ENCODE results near the gene RAB4A. TPM values are rescaled to one million over a fixed set of nuclear protein-coding genes. Genes with fewer than 3 reads are reported as not detected.

The RAB4A gene
- total and polyA plus RNA-seq, 3 donors from 2014 or later: 27.2 to 55.1 (median 30.2) TPM

DNA sequence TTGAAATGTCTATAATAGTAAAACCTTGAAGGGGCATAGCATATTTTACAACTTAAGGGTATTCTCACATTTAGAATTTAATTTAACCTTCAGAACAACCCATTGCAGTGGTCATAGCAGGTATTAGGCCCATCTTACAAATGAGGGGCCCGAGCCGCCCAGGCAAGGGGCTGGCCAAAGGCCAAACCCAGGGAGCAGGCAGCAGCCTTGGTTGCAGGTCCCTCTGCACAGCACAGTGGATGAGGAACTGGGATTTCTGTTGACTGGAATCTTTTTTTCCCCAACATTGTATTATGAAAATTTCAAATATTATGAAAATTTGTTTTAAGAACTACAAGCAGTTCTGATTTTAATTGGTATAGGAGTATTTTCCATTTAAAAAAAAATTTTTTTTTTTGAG, 38.8 kb downstream of the RAB4A start:
- DNase-seq: no peak
- no peaks in the 10 kb centered on the region for H3K36me3 ChIP-seq (ENCODE audit: low read depth, missing control alignments)
- no peak overlapping the region for H3K27ac ChIP-seq
- H3K27me3 ChIP-seq: no peaks in the 10 kb centered on the region
- TF ChIP-seq, protein P1, sequence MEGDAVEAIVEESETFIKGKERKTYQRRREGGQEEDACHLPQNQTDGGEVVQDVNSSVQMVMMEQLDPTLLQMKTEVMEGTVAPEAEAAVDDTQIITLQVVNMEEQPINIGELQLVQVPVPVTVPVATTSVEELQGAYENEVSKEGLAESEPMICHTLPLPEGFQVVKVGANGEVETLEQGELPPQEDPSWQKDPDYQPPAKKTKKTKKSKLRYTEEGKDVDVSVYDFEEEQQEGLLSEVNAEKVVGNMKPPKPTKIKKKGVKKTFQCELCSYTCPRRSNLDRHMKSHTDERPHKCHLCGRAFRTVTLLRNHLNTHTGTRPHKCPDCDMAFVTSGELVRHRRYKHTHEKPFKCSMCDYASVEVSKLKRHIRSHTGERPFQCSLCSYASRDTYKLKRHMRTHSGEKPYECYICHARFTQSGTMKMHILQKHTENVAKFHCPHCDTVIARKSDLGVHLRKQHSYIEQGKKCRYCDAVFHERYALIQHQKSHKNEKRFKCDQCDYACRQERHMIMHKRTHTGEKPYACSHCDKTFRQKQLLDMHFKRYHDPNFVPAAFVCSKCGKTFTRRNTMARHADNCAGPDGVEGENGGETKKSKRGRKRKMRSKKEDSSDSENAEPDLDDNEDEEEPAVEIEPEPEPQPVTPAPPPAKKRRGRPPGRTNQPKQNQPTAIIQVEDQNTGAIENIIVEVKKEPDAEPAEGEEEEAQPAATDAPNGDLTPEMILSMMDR (IDR thresholded peaks at IDR 0.05): no peak
- TF ChIP-seq POLR2A (IDR thresholded peaks at IDR 0.05): no peak
- intact Hi-C loops (cut with DNase I; ENCODE audit: low total_unique reads): loop anchor here (5.0 kb wide), 1 partner anchor 123 kb away; the partner anchor contains the start of gene ACTA1
- no peak overlapping the region for H3K4me3 ChIP-seq
- H3K9me3 ChIP-seq: no peaks in the 10 kb centered on the region
- H3K4me1 ChIP-seq: no peaks in the 10 kb centered on the region
- WGBS, 2 donors: 96 to 97% methylated on average over 2 of the region's 2 CpGs

DNA sequence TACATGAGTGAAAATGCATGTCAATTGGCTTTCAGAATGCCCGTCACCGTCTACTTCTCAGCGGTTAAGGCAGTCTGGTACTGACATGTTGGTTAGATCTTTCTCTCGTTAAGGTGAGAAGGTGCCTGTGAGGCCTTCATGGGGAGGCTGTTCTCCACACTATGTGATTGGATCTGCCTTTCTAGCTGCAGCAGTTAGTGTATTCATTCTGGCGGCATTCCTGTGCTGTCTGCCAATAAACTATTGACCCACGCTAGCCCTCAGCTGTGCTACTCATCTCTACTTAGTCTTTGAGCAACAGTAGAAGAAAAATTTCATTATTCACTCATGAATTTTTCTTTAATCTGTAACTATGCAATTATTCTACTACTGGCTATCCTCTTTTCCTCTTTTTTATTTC, 39.9 kb downstream of the RAB4A start:
- TF ChIP-seq, protein P1 (IDR thresholded peaks at IDR 0.05): no peak
- TF ChIP-seq POLR2A (IDR thresholded peaks at IDR 0.05): no peak
- intact Hi-C loops (cut with DNase I; ENCODE audit: low total_unique reads): no loop called here
- no peak overlapping the region for H3K4me3 ChIP-seq
- no peak overlapping the region for H3K27ac ChIP-seq
- no peak for DNase-seq
- no peaks in the 10 kb centered on the region for H3K4me1 ChIP-seq
- no peaks in the 10 kb centered on the region for H3K9me3 ChIP-seq
- H3K36me3 ChIP-seq (ENCODE audit: low read depth, missing control alignments): no peaks in the 10 kb centered on the region
- no peaks in the 10 kb centered on the region for H3K27me3 ChIP-seq
- WGBS, 2 donors: 81 to 83% methylated on average over 6 of the region's 6 CpGs

DNA sequence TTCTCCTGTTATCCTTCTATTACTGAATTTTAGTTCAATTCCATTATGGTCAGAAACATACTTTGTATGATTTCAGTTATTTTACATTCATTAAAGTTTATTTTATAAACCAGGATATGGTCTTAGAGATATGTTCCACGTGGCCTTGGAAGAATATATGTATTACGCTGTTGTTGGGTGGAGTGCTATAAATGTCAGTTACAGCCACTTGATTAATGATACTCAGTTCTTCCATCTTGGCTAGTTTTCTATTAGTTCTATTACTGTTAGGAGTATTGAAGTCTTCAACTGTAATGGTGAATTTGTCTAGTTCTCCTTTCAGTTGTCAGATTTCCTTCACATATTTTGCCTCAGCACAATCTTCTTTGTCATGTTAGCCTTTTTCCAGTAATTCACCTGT, 45.3 kb downstream of the RAB4A start:
- WGBS, 2 donors: 80 to 88% methylated on average over 2 of the region's 2 CpGs
- no peak for DNase-seq
- H3K27ac ChIP-seq: no peak overlapping the region
- H3K27me3 ChIP-seq: no peaks in the 10 kb centered on the region
- TF ChIP-seq POLR2A (IDR thresholded peaks at IDR 0.05): no peak
- TF ChIP-seq, protein P1 (IDR thresholded peaks at IDR 0.05): no peak
- no peaks in the 10 kb centered on the region for H3K4me1 ChIP-seq
- no peaks in the 10 kb centered on the region for H3K36me3 ChIP-seq (ENCODE audit: low read depth, missing control alignments)
- no peak overlapping the region for H3K4me3 ChIP-seq
- intact Hi-C loops (cut with DNase I; ENCODE audit: low total_unique reads): no loop called here
- no peaks in the 10 kb centered on the region for H3K9me3 ChIP-seq

DNA sequence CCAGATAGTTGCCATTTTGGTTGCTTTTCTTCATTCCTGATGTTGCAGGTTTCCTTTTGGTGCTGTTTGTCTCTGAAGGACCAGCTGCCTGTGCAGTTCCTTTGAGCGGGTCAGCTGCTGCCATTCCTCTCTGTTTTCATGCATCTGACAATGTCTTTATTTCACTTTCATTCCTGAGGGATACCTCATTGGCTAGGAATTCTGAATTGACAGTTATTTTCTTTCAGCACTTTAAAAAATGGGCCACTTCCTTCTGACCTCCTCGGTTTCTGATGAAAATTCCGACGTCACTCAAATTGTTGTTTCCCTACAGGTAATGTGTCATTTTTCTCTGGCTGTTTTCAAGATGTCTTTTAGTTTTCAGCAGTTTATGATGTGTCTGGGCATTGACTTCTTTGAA, 47.1 kb downstream of the RAB4A start:
- no peaks in the 10 kb centered on the region for H3K36me3 ChIP-seq (ENCODE audit: low read depth, missing control alignments)
- TF ChIP-seq POLR2A (IDR thresholded peaks at IDR 0.05): no peak
- TF ChIP-seq, protein P1 (IDR thresholded peaks at IDR 0.05): no peak
- no peak overlapping the region for H3K27ac ChIP-seq
- no peaks in the 10 kb centered on the region for H3K9me3 ChIP-seq
- H3K27me3 ChIP-seq: no peaks in the 10 kb centered on the region
- WGBS, 2 donors: 89 to 97% methylated on average over 4 of the region's 4 CpGs
- no peak for DNase-seq
- no peak overlapping the region for H3K4me3 ChIP-seq
- H3K4me1 ChIP-seq: no peaks in the 10 kb centered on the region
- intact Hi-C loops (cut with DNase I; ENCODE audit: low total_unique reads): no loop called here

DNA sequence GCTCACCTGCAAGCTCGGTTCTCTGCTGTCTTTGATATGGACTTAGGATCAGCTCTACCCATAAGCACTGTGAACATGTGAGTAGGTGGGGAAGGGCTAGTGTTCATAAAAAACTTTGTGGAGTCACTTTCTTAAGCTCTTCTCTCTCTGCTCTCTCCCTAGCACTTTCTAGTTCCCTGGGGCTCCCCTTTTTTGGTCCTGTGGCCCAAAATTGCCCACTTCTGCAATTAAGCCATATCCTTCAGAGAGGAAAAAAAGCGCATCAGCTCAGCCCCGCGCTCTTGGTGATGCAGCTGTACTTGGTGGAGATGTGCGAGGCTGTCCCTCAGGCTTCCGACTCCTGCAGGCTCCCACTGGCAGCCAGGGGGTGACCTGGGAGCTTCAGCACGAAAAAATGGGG, 48.6 kb downstream of the RAB4A start:
- Histone ChIP-seq H3K9me3 (no peaks in the 10 kb centered on the region), H3K27ac (no peak overlapping the region), H3K4me1 (no peaks in the 10 kb centered on the region), H3K4me3 (no peak overlapping the region), H3K27me3 (no peaks in the 10 kb centered on the region), H3K36me3 (ENCODE audit: low read depth, missing control alignments) (no peaks in the 10 kb centered on the region)
- WGBS, 2 donors: 94 to 95% methylated on average over 6 to 7 of the region's 7 CpGs
- TF ChIP-seq, protein P1 (IDR thresholded peaks at IDR 0.05): no peak
- no peak for TF ChIP-seq POLR2A (IDR thresholded peaks at IDR 0.05)
- no peak for DNase-seq
- intact Hi-C loops (cut with DNase I; ENCODE audit: low total_unique reads): no loop called here
